ENCODE measurements around the gene SRD5A3. TPM values are rescaled to one million over a fixed set of nuclear protein-coding genes. Genes with fewer than 3 reads are reported as not detected.
A peak's percentile ranks its signal among the peaks of the same experiment; 100 is the strongest.

The SRD5A3 gene
- total and polyA plus RNA-seq, 5 donors from 2014 or later, result 3.9 to 18.4 (median 8.2) TPM

DNA sequence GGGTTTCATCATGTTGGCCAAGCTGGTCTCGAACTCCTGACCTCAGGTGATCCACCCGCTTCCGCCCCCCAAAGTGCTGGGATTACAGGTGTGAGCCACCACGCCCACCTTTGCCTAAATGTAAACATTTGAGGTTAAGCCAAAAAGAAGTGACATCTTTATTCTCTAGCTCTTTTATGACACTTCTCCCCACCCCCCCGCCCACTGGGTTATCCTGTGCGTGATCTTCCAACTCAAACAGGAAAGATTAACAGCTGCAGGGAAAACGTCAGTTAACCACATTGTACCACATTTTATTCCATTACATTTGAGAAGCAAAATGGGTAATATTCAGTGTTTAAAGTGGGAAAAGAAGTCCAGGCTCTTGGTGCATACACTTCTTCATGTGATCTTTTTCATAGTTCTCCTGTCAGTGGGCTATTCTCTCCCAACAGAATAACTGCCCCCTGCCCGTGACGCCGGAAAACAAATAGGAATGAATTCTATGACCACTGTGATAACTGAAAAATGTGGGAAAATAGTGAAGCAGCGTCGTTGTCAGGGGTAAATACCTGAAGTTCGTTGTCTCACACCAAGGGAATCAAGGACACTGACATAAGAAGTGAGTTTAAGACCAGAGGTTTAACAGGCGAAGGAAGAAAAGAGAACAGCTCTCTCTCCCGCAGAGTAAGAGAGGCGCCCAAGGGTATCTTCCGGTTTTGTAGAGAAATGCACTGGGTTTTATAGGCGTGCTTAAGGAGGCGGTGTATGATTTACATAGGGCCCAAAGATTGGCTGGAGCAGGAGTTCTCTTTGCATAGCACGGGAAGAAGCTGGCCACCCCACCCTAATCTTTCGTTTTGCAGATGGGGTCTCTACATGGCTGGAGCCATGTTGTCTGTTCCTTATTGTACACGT is 9.7 kb upstream of the SRD5A3 start:
- peaks cover 0 to 3% (median 0%) of the 10 kb centered on the region in 7 donors for H3K9me3 Mint-ChIP-seq
- DNase-seq (no peak), ATAC-seq (ENCODE audit: low read depth in 2 of 2) (no peak)
- no peaks in the 10 kb centered on the region for H3K36me3 ChIP-seq (ENCODE audit: control insufficient read depth, insufficient read depth, low read length)
- no peak overlapping the region for H3K27ac Mint-ChIP-seq
- H3K27me3 Mint-ChIP-seq, result peaks cover 30% of the 10 kb centered on the region
- no peaks in the 10 kb centered on the region for H3K36me3 Mint-ChIP-seq
- H3K4me3 Mint-ChIP-seq, result no peak overlapping the region
- H3K4me3 ChIP-seq (ENCODE audit: low read depth, low read length), result no peak overlapping the region
- H3K27ac ChIP-seq (ENCODE audit: insufficient read depth, low read length, poor library complexity, severe bottlenecking), result no peak overlapping the region
- H3K4me1 ChIP-seq (ENCODE audit: control insufficient read depth, insufficient read depth, low read length, poor library complexity, severe bottlenecking), result no peaks in the 10 kb centered on the region
- H3K27me3 ChIP-seq (ENCODE audit: control insufficient read depth, insufficient read depth, low read length), result peaks cover 5% of the 10 kb centered on the region
- no peaks in the 10 kb centered on the region for H3K9me3 ChIP-seq (ENCODE audit: control insufficient read depth in 2 of 2, low read length in 2 of 2)
- no peaks in the 10 kb centered on the region for H3K4me1 Mint-ChIP-seq

- Mint-ChIP-seq H3K27ac (no peak overlapping the region), H3K27me3 (peaks cover 32% of the 10 kb centered on the region), H3K36me3 (no peaks in the 10 kb centered on the region), H3K4me1 (no peaks in the 10 kb centered on the region), H3K4me3 (no peak overlapping the region), H3K9me3 (peaks cover 0 to 3% (median 0%) of the 10 kb centered on the region in 7 donors)
- Histone ChIP-seq H3K4me1 (ENCODE audit: control insufficient read depth, insufficient read depth, low read length, poor library complexity, severe bottlenecking) (no peaks in the 10 kb centered on the region), H3K36me3 (ENCODE audit: control insufficient read depth, insufficient read depth, low read length) (no peaks in the 10 kb centered on the region), H3K27ac (ENCODE audit: insufficient read depth, low read length, poor library complexity, severe bottlenecking) (no peak overlapping the region), H3K4me3 (ENCODE audit: low read depth, low read length) (no peak overlapping the region), H3K9me3 (ENCODE audit: control insufficient read depth in 2 of 2, low read length in 2 of 2) (no peaks in the 10 kb centered on the region), H3K27me3 (ENCODE audit: control insufficient read depth, insufficient read depth, low read length) (peaks cover 3% of the 10 kb centered on the region)
- ATAC-seq (ENCODE audit: low read depth in 2 of 2) (no peak), DNase-seq (no peak)
Observed at GRCh38 chr4:55337944-55338343, 8.1 kb upstream of the SRD5A3 start.

GRCh38 chr4:55338486-55338885 is 7.6 kb upstream of the SRD5A3 start:
- Histone ChIP-seq H3K36me3 (ENCODE audit: control insufficient read depth, insufficient read depth, low read length) (no peaks in the 10 kb centered on the region), H3K4me1 (ENCODE audit: control insufficient read depth, insufficient read depth, low read length, poor library complexity, severe bottlenecking) (no peaks in the 10 kb centered on the region), H3K27me3 (ENCODE audit: control insufficient read depth, insufficient read depth, low read length) (peaks cover 3% of the 10 kb centered on the region), H3K27ac (ENCODE audit: insufficient read depth, low read length, poor library complexity, severe bottlenecking) (no peak overlapping the region), H3K9me3 (ENCODE audit: control insufficient read depth in 2 of 2, low read length in 2 of 2) (no peaks in the 10 kb centered on the region), H3K4me3 (ENCODE audit: low read depth, low read length) (no peak overlapping the region)
- no peak overlapping the region for H3K27ac Mint-ChIP-seq
- no peak for ATAC-seq (ENCODE audit: low read depth in 2 of 2)
- no peak for DNase-seq
- H3K27me3 Mint-ChIP-seq, result peaks cover 31% of the 10 kb centered on the region
- H3K4me1 Mint-ChIP-seq, result no peaks in the 10 kb centered on the region
- H3K4me3 Mint-ChIP-seq, result no peak overlapping the region
- H3K9me3 Mint-ChIP-seq, result peaks cover 0 to 4% (median 0%) of the 10 kb centered on the region in 7 donors
- no peaks in the 10 kb centered on the region for H3K36me3 Mint-ChIP-seq

DNA sequence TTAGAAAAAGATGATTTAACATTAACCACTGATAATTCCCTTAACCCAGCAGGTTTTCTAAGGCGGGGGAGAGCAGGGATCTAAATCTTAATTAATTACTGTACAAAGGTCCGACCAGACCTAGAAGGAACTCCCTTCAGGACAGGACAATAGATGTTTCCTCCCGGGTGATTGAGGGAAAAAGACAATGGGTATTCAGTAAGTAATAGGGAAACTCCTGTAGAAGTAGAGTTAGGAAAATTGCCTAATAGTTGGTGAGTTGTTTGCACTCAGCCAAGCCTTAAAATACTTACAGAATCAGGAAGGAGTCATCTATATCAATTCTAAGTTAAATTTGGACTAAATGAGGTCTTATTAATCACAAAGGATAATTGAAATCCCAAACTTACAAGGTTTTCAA is 5.8 kb upstream of the SRD5A3 start:
- Mint-ChIP-seq H3K27ac (no peak overlapping the region), H3K36me3 (no peaks in the 10 kb centered on the region), H3K4me1 (peaks cover 0 to 2% (median 0%) of the 10 kb centered on the region in 4 donors), H3K9me3 (peaks cover 0 to 4% (median 0%) of the 10 kb centered on the region in 7 donors), H3K4me3 (no peak overlapping the region), H3K27me3 (peaks cover 20% of the 10 kb centered on the region)
- Histone ChIP-seq H3K27ac (ENCODE audit: insufficient read depth, low read length, poor library complexity, severe bottlenecking) (no peak overlapping the region), H3K4me1 (ENCODE audit: control insufficient read depth, insufficient read depth, low read length, poor library complexity, severe bottlenecking) (no peaks in the 10 kb centered on the region), H3K9me3 (ENCODE audit: control insufficient read depth in 2 of 2, low read length in 2 of 2) (no peaks in the 10 kb centered on the region), H3K4me3 (ENCODE audit: low read depth, low read length) (no peak overlapping the region), H3K27me3 (ENCODE audit: control insufficient read depth, insufficient read depth, low read length) (peaks cover 3% of the 10 kb centered on the region), H3K36me3 (ENCODE audit: control insufficient read depth, insufficient read depth, low read length) (no peaks in the 10 kb centered on the region)
- ATAC-seq (ENCODE audit: low read depth in 2 of 2), result no peak
- DNase-seq, result no peak

GRCh38 chr4:55343887-55344286 is 2.2 kb upstream of the SRD5A3 start:
- Mint-ChIP-seq H3K9me3 (peaks cover 0 to 4% (median 0%) of the 10 kb centered on the region in 7 donors), H3K27ac (no peak overlapping the region), H3K4me1 (peaks cover 7 to 23% (median 12%) of the 10 kb centered on the region in 4 donors), H3K27me3 (peaks cover 14% of the 10 kb centered on the region), H3K36me3 (no peaks in the 10 kb centered on the region), H3K4me3 (peak overlapping the region in 1 of 4 donors; percentile 67)
- Histone ChIP-seq H3K36me3 (ENCODE audit: control insufficient read depth, insufficient read depth, low read length) (no peaks in the 10 kb centered on the region), H3K27me3 (ENCODE audit: control insufficient read depth, insufficient read depth, low read length) (peaks cover 3% of the 10 kb centered on the region), H3K27ac (ENCODE audit: insufficient read depth, low read length, poor library complexity, severe bottlenecking) (no peak overlapping the region), H3K4me1 (ENCODE audit: control insufficient read depth, insufficient read depth, low read length, poor library complexity, severe bottlenecking) (peaks cover 7% of the 10 kb centered on the region), H3K4me3 (ENCODE audit: low read depth, low read length) (no peak overlapping the region), H3K9me3 (ENCODE audit: control insufficient read depth in 2 of 2, low read length in 2 of 2) (no peaks in the 10 kb centered on the region)
- DNase-seq, result no peak
- ATAC-seq (ENCODE audit: low read depth in 2 of 2), result no peak

GRCh38 chr4:55345054-55345453 is 988 bp upstream of the SRD5A3 start:
- Histone ChIP-seq H3K36me3 (ENCODE audit: control insufficient read depth, insufficient read depth, low read length) (no peaks in the 10 kb centered on the region), H3K27ac (ENCODE audit: insufficient read depth, low read length, poor library complexity, severe bottlenecking) (no peak overlapping the region), H3K4me3 (ENCODE audit: low read depth, low read length) (no peak overlapping the region), H3K4me1 (ENCODE audit: control insufficient read depth, insufficient read depth, low read length, poor library complexity, severe bottlenecking) (peaks cover 7% of the 10 kb centered on the region), H3K27me3 (ENCODE audit: control insufficient read depth, insufficient read depth, low read length) (no peaks in the 10 kb centered on the region), H3K9me3 (ENCODE audit: control insufficient read depth in 2 of 2, low read length in 2 of 2) (no peaks in the 10 kb centered on the region)
- H3K36me3 Mint-ChIP-seq, result no peaks in the 10 kb centered on the region
- peak overlapping the region in 1 of 3 donors; percentile 53 for H3K27ac Mint-ChIP-seq
- peaks cover 0 to 4% (median 0%) of the 10 kb centered on the region in 7 donors for H3K9me3 Mint-ChIP-seq
- DNase-seq (no peak), ATAC-seq (ENCODE audit: low read depth in 2 of 2) (no peak)
- H3K4me1 Mint-ChIP-seq, result peaks cover 7 to 23% (median 12%) of the 10 kb centered on the region in 4 donors
- H3K4me3 Mint-ChIP-seq, result peak overlapping the region in 1 of 4 donors; percentile 3
- H3K27me3 Mint-ChIP-seq, result peaks cover 12% of the 10 kb centered on the region

- H3K27me3 Mint-ChIP-seq, result no peaks in the 10 kb centered on the region
- peak overlapping the region; percentile 78 to 93 (median 87) for H3K4me3 Mint-ChIP-seq
- H3K9me3 ChIP-seq (ENCODE audit: control insufficient read depth in 2 of 2, low read length in 2 of 2), result no peaks in the 10 kb centered on the region
- DNase-seq (no peak), ATAC-seq (ENCODE audit: low read depth in 2 of 2) (no peak)
- peaks cover 0 to 4% (median 0%) of the 10 kb centered on the region in 7 donors for H3K9me3 Mint-ChIP-seq
- H3K4me1 Mint-ChIP-seq, result peaks cover 7 to 23% (median 12%) of the 10 kb centered on the region in 4 donors
- no peaks in the 10 kb centered on the region for H3K36me3 ChIP-seq (ENCODE audit: control insufficient read depth, insufficient read depth, low read length)
- H3K27ac Mint-ChIP-seq, result peak overlapping the region in 2 of 3 donors; percentile 56 to 81
- peak overlapping the region; percentile 66 for H3K4me3 ChIP-seq (ENCODE audit: low read depth, low read length)
- H3K36me3 Mint-ChIP-seq, result peaks cover 2% of the 10 kb centered on the region
- no peaks in the 10 kb centered on the region for H3K27me3 ChIP-seq (ENCODE audit: control insufficient read depth, insufficient read depth, low read length)
- peaks cover 7% of the 10 kb centered on the region for H3K4me1 ChIP-seq (ENCODE audit: control insufficient read depth, insufficient read depth, low read length, poor library complexity, severe bottlenecking)
- H3K27ac ChIP-seq (ENCODE audit: insufficient read depth, low read length, poor library complexity, severe bottlenecking), result peak overlapping the region; percentile 60
Observed at GRCh38 chr4:55346851-55347255, 811 bp downstream of the SRD5A3 start.
